IMR-90 (cell line): Measurements from ENCODE around the gene CENPT. TPM values are rescaled to one million over a fixed set of nuclear protein-coding genes. Genes with fewer than 3 reads are reported as not detected.

Experiments used
- ATAC-seq: fragments of 200-7000 bp; cut with Tn5 transposase; 2 replicates; pipeline ENCODE4 v1.9.1; 2020; ENCODE audit warnings: low read depth, mild to moderate bottlenecking, moderate library complexity
- BruUV-seq: library from RNA; stranded (reverse); fragments of 400-500 nt; replicated peaks from 2 replicates; lab custom pipeline; 2021; lab: Mats Ljungman, UMichigan
- CTCF ChIA-PET: fragments of 300-600 bp; formaldehyde crosslinking; extraction: SDS; loops from one replicate; lab custom pipeline; 2021; ENCODE audit warnings: antibody characterized with exemption; lab: Yijun Ruan, JAX
- POLR2A ChIA-PET: fragments of 300-600 bp; sonication (Branson Sonifier 250); formaldehyde crosslinking; loops from one replicate; lab custom pipeline; 2022; ENCODE audit warnings: antibody characterized with exemption; ENCODE audit not compliant: unreplicated experiment; lab: Charles Lee
- DNase-seq: peaks from one replicate; pipeline ENCODE4 v3.0.0; 2013
- H2AFZ ChIP-seq: replicated peaks from 2 replicates; pipeline ENCODE3; 2013; ENCODE audit warnings: low read length, mild to moderate bottlenecking; ENCODE audit not compliant: poor library complexity
- H2AK5ac ChIP-seq: 2 replicates; pipeline ENCODE4 v1.6.1; 2013; ENCODE audit warnings: low read depth, low read length, inconsistent platforms
- H2AK9ac ChIP-seq: replicated peaks from 2 replicates; pipeline ENCODE3; 2013; ENCODE audit warnings: mild to moderate bottlenecking, low read depth, low read length, moderate library complexity; ENCODE audit not compliant: poor library complexity
- H2BK120ac ChIP-seq: 2 replicates; pipeline ENCODE4 v1.6.1; 2013; ENCODE audit warnings: low read depth, low read length, inconsistent platforms
- H2BK15ac ChIP-seq: 3 replicates; pipeline ENCODE4 v1.6.1; 2013; ENCODE audit warnings: low read depth, low read length, inconsistent platforms
- H2BK20ac ChIP-seq: 2 replicates; pipeline ENCODE4 v1.6.1; 2013; ENCODE audit warnings: low read depth, mild to moderate bottlenecking, inconsistent platforms, low read length, moderate library complexity
- H2BK5ac ChIP-seq: 2 replicates; pipeline ENCODE4 v1.6.1; 2013; ENCODE audit warnings: mild to moderate bottlenecking, low read depth, low read length, inconsistent platforms; ENCODE audit not compliant: poor library complexity, severe bottlenecking
- H3K14ac ChIP-seq: replicated peaks from 2 replicates; pipeline ENCODE4 v1.6.1; 2013; ENCODE audit warnings: low read depth, low read length, inconsistent platforms
- H3K18ac ChIP-seq: 2 replicates; pipeline ENCODE4 v1.6.1; 2013; ENCODE audit warnings: low read depth, low read length, control low read depth
- H3K23ac ChIP-seq: 2 replicates; pipeline ENCODE4 v1.6.1; 2013; ENCODE audit warnings: low read depth, low read length, inconsistent platforms
- H3K27ac ChIP-seq: 2 replicates; pipeline ENCODE4 v1.5.1; 2013; ENCODE audit warnings: mild to moderate bottlenecking, control low read depth, low read length; ENCODE audit not compliant: insufficient read depth
- H3K27me3 ChIP-seq: 2 replicates; pipeline ENCODE4 v1.6.1; 2013; ENCODE audit warnings: low read length; ENCODE audit not compliant: control insufficient read depth, insufficient read depth
- H3K36me3 ChIP-seq: 2 replicates; pipeline ENCODE4 v1.6.1; 2013; ENCODE audit warnings: low read length, mixed read lengths; ENCODE audit not compliant: control insufficient read depth, insufficient read depth
- H3K4ac ChIP-seq: 2 replicates; pipeline ENCODE4 v1.6.1; 2013; ENCODE audit warnings: low read depth, low read length, inconsistent platforms
- H3K4me1 ChIP-seq: 2 replicates; pipeline ENCODE4 v1.6.1; 2013; ENCODE audit warnings: low read length, mixed read lengths; ENCODE audit not compliant: control insufficient read depth, insufficient read depth
- H3K4me2 ChIP-seq: 2 replicates; pipeline ENCODE4 v1.6.1; 2013; ENCODE audit warnings: low read depth, mild to moderate bottlenecking, control low read depth, low read length, moderate library complexity
- H3K4me3 ChIP-seq: 2 replicates; pipeline ENCODE4 v1.5.1; 2013; ENCODE audit warnings: low read depth, mild to moderate bottlenecking, control low read depth, low read length, moderate library complexity; ENCODE audit not compliant: insufficient read depth
- H3K56ac ChIP-seq: 2 replicates; pipeline ENCODE4 v1.6.1; 2013; ENCODE audit warnings: low read length, inconsistent platforms; ENCODE audit not compliant: insufficient read depth; ENCODE audit errors: extremely low read depth
- H3K79me1 ChIP-seq, 2 experiments: 2 replicates each; pipeline ENCODE4 v1.6.1; 2013; ENCODE audit warnings: low read length in 2 of 2, inconsistent platforms in 1 of 2, low read depth in 1 of 2
- H3K9ac ChIP-seq: 2 replicates; pipeline ENCODE4 v1.6.1; 2013; ENCODE audit warnings: low read depth, low read length, control low read depth
- H3K9me1 ChIP-seq: 2 replicates; pipeline ENCODE4 v1.6.1; 2013; ENCODE audit warnings: low read length, inconsistent platforms; ENCODE audit not compliant: insufficient read depth
- H3K9me3 ChIP-seq: 2 replicates; pipeline ENCODE4 v1.6.1; 2013; ENCODE audit warnings: low read length; ENCODE audit not compliant: control insufficient read depth, insufficient read depth
- H4K20me1 ChIP-seq: 2 replicates; pipeline ENCODE4 v1.6.1; 2013; ENCODE audit warnings: low read length, inconsistent platforms; ENCODE audit not compliant: insufficient read depth
- H4K5ac ChIP-seq: 2 replicates; pipeline ENCODE4 v1.6.1; 2013; ENCODE audit warnings: mild to moderate bottlenecking, low read depth, low read length, control low read depth
- H4K8ac ChIP-seq, 2 experiments: 2 replicates each; pipeline ENCODE4 v1.6.1; 2013; ENCODE audit warnings: low read depth in 2 of 2, low read length in 2 of 2, control low read depth in 1 of 2, inconsistent platforms in 1 of 2
- H4K91ac ChIP-seq: 2 replicates; pipeline ENCODE4 v1.6.1; 2013; ENCODE audit warnings: low read depth, low read length, inconsistent platforms; ENCODE audit not compliant: insufficient read depth
- CEBPB ChIP-seq: IDR thresholded peaks from 2 replicates; pipeline ENCODE4 v1.6.1; 2012; ENCODE audit warnings: low read depth, low read length, improper control_type of control experiment
- RAD21 ChIP-seq: IDR thresholded peaks from 2 replicates; pipeline ENCODE4 v1.6.1; 2012; ENCODE audit warnings: low read length, improper control_type of control experiment
- WGBS, 2 experiments: methylation state at CpG; one replicate each; pipeline versions ENCODE4 v1.1.5 to v1.1.7; 2013; ENCODE audit warnings: missing lambda C conversion rate in 2 of 2; ENCODE audit not compliant: insufficient read length in 1 of 2; ENCODE audit errors: extremely low coverage in 2 of 2; 5-methylcytosine and 5-hydroxymethylcytosine counted together
- dilution Hi-C: fragments of 300-500 bp; cut with HindIII; formaldehyde crosslinking; loops from one replicate; pipeline ENCODE4 v1.14.3; 2018; ENCODE audit warnings: low sequenced_read_pairs; ENCODE audit not compliant: unreplicated experiment
- in situ Hi-C: fragments of 300-500 bp; cut with MboI; formaldehyde crosslinking; loops from 3 replicates; pipeline ENCODE4 v1.14.3; 2019; ENCODE audit warnings: low sequenced_read_pairs, inconsistent platforms, mixed read lengths
- intact Hi-C: fragments of 100-400 bp; cut with micrococcal nuclease; formaldehyde crosslinking; loops from 2 replicates; pipeline ENCODE4 v1.10.0; 2022
- polyA plus RNA-seq, 3 experiments: library from polyadenylated mRNA; depleted of rRNA; stranded (reverse); fragments of >200 nt; gene quantifications; 2 replicates each; pipeline ENCODE4 v1.2.3, GENCODE V29; 2012; ENCODE audit warnings: low replicate concordance in 1 of 3
- total RNA-seq: library from RNA; depleted of rRNA; stranded (reverse); fragments of >200 nt; gene quantifications from 2 replicates; pipeline ENCODE4 v1.2.3, GENCODE V29; 2012

The CENPT gene
- total and polyA plus RNA-seq, 2 of the 4 experiments (the other 2 are of a cell fraction): 33.3 to 83.1 TPM

DNA sequence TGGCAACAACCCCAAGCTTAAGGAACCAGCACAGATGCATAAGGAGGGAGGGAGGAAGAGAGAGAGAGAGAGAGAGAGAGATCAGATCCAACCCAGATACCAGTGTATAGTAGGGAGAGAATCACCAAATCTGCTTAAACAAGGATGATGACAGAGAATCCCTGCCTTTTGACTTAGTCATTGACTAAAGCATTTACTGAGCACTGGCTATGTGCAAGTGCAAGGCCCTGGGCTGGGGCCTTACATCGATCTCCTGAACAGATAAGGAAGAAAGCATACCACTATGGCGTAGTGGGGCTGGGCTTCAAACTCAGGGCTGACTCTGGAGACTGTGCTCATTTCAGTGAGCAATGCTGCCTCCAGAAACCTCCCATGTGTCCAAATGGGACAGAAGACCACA is 25.0 kb downstream of the CENPT start:
- Histone ChIP-seq H4K8ac (no peak overlapping the region), H2AK9ac (no peak overlapping the region), H3K9me3 (no peaks in the 10 kb centered on the region), H3K9ac (no peak overlapping the region), H3K9me1 (no peaks in the 10 kb centered on the region; the same call in 1 of the 2 replicates), H3K27me3 (no peaks in the 10 kb centered on the region), H3K4me1 (no peaks in the 10 kb centered on the region), H2BK20ac (no peak overlapping the region), H2BK120ac (no peak overlapping the region), H3K27ac (no peak overlapping the region), H4K91ac (no peak overlapping the region), H3K4me3 (no peak overlapping the region), H4K20me1 (no peaks in the 10 kb centered on the region), H3K79me1 (no peaks in the 10 kb centered on the region), H2BK15ac (no peak overlapping the region), H3K18ac (no peak overlapping the region), H2AK5ac (no peak overlapping the region), H3K23ac (no peak overlapping the region), H3K4ac (no peak overlapping the region), H4K5ac (no peak overlapping the region), H2BK5ac (no peak overlapping the region), H3K36me3 (peaks cover 16% of the 10 kb centered on the region), H3K14ac (no peak overlapping the region), H3K4me2 (no peak overlapping the region), H2AFZ (no peak overlapping the region), H3K56ac (no peak overlapping the region)
- POLR2A ChIA-PET: no interaction called here
- TF ChIP-seq CEBPB (0 out of 2 replicates have a peak, but pooled peaks have one; percentile 12), RAD21 (no peak)
- in situ Hi-C loops: no loop called here
- dilution Hi-C loops: no loop called here
- BruUV-seq: no TSS peak
- intact Hi-C loops: no loop called here
- DNase-seq (peak; percentile 60), ATAC-seq (peak; percentile 86)
- CTCF ChIA-PET: no interaction called here
- WGBS, 2 experiments: 86% methylated on average over 1 of the region's 2 CpGs; no CpG with 5 or more reads in 1 of the 2 experiments
